Measurements from ENCODE around the gene KRT20.
"Not testable (repeated sequence)": the region's sequence is repeated elsewhere in the genome, so short reads cannot be mapped to it uniquely, and the experiment has no call there.

The KRT20 gene, protein sequence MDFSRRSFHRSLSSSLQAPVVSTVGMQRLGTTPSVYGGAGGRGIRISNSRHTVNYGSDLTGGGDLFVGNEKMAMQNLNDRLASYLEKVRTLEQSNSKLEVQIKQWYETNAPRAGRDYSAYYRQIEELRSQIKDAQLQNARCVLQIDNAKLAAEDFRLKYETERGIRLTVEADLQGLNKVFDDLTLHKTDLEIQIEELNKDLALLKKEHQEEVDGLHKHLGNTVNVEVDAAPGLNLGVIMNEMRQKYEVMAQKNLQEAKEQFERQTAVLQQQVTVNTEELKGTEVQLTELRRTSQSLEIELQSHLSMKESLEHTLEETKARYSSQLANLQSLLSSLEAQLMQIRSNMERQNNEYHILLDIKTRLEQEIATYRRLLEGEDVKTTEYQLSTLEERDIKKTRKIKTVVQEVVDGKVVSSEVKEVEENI
- total RNA-seq, result 0 reads per million in 3 donors

DNA sequence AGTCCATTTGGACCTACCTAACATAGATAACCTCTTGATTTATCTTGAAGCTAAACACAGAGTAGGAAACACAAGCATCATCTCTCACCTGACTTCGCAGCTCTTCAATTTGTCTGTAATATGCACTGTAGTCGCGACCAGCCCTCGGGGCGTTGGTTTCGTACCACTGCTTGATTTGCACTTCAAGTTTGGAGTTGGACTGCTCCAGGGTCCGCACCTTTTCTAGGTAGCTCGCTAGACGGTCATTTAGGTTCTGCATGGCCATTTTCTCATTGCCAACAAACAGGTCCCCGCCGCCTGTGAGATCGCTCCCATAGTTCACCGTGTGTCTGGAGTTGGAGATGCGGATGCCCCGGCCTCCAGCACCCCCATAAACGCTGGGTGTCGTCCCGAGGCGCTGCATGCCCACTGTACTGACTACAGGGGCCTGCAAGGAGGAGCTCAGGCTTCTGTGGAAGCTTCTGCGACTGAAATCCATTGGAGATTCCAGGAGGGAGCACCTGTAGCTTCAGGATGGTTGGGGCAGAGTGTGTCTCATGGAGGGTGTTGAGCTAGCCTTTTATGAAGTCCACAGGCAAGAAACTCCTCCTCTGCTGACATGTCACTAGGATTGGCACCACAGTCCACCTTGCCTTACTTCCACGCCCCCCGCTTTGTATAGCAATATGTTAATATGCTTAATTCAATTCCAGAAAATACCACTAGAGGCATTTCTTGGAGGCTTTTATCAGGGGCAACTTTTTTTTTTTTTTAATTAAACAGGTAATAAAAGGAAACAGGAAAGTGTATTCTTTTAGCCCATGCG, at the start of gene KRT20:
Gene KRT20, minus strand, starts transcription at position 535 of the 805 bp plus-strand sequence. Its CDS starts 57 bp downstream, at position 478.
- Histone ChIP-seq H3K36me3 (ENCODE audit: control insufficient read depth, insufficient read depth, low read length) (no peaks in the 10 kb centered on the region), H3K27me3 (replicated peaks; ENCODE audit: control insufficient read depth, insufficient read depth, low read length, poor library complexity, severe bottlenecking) (no peaks in the 10 kb centered on the region), H3K27ac (ENCODE audit: insufficient read depth, low read length, poor library complexity, severe bottlenecking) (no peak within 1 kb of the TSS), H3K4me1 (ENCODE audit: control insufficient read depth, insufficient read depth, low read length, poor library complexity, severe bottlenecking) (no peaks in the 10 kb centered on the region), H3K4me3 (ENCODE audit: insufficient read depth, low read depth, low read length, poor library complexity, severe bottlenecking) (no peak within 1 kb of the TSS), H3K9me3 (ENCODE audit: control insufficient read depth, low read length) (no peaks in the 10 kb centered on the region)
- DNase-seq, result no peak

DNA sequence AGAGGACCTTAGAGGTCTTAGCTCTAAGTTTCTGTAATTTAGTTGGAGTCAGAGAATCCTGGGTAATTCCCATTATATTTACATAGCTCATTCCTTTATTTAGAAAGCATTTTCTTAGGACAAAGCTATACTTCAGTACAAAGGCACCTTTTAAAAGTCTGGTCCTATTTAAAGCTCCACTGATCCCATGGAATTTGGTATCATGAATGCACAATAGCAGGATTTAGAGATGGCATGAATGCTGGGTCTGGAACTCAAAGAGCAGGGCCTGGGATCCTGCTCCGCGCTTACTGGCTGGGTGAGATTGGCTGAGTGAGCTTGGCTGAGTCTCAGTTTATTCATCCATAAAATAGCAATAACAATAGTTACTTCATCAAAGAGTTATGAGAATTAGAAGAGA, 47.6 kb upstream of the KRT20 start:
- no peak overlapping the region for H3K4me3 ChIP-seq (ENCODE audit: insufficient read depth, low read depth, low read length, poor library complexity, severe bottlenecking)
- H3K36me3 ChIP-seq (ENCODE audit: control insufficient read depth, insufficient read depth, low read length), result no peaks in the 10 kb centered on the region
- no peak overlapping the region for H3K27ac ChIP-seq (ENCODE audit: insufficient read depth, low read length, poor library complexity, severe bottlenecking)
- no peaks in the 10 kb centered on the region for H3K27me3 ChIP-seq (replicated peaks; ENCODE audit: control insufficient read depth, insufficient read depth, low read length, poor library complexity, severe bottlenecking)
- no peaks in the 10 kb centered on the region for H3K4me1 ChIP-seq (ENCODE audit: control insufficient read depth, insufficient read depth, low read length, poor library complexity, severe bottlenecking)
- DNase-seq, result no peak
- no peaks in the 10 kb centered on the region for H3K9me3 ChIP-seq (ENCODE audit: control insufficient read depth, low read length)

DNA sequence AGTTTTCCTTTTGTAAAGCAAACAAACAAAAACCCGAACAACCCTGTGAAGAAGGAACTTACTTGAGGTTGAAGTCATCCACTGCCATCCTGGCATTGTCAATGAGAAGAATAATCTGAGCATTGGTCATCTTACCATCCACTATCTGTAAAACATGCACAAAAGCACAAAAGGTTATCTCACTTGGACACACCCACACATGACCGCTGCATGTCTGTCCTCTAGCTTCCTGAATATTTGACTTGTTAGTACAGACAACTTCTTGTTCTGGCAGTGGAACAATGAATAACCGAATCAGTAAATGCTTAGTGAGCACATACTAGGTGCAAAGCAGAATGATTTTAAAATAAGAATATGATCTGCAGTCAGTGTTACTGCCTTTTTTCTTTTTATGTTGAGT, 46.3 kb upstream of the KRT20 start:
- Histone ChIP-seq H3K4me3 (ENCODE audit: insufficient read depth, low read depth, low read length, poor library complexity, severe bottlenecking) (no peak overlapping the region), H3K27ac (ENCODE audit: insufficient read depth, low read length, poor library complexity, severe bottlenecking) (no peak overlapping the region), H3K27me3 (replicated peaks; ENCODE audit: control insufficient read depth, insufficient read depth, low read length, poor library complexity, severe bottlenecking) (no peaks in the 10 kb centered on the region), H3K36me3 (ENCODE audit: control insufficient read depth, insufficient read depth, low read length) (no peaks in the 10 kb centered on the region), H3K9me3 (ENCODE audit: control insufficient read depth, low read length) (no peaks in the 10 kb centered on the region), H3K4me1 (ENCODE audit: control insufficient read depth, insufficient read depth, low read length, poor library complexity, severe bottlenecking) (no peaks in the 10 kb centered on the region)
- DNase-seq, result no peak

DNA sequence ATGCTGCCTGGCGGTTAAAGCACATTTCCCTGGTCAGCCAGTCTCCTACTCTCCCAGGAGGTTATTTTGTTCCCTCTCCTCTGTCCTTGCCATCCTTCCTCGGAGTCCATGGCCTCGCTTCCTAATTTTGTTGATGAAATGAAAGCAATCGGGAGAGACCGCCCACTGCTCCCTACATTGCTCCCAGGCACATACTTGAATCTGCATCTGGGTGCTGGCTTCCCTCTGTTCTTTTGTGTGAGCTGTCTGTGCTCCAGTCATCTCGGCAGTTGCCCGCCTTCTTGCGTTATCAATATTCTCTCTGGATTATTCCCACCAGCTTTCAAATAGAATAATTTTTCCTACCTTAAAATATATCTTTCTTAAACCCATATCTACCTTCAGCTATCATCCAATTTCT, 41.3 kb upstream of the KRT20 start:
- Histone ChIP-seq H3K36me3 (ENCODE audit: control insufficient read depth, insufficient read depth, low read length) (no peaks in the 10 kb centered on the region), H3K4me3 (ENCODE audit: insufficient read depth, low read depth, low read length, poor library complexity, severe bottlenecking) (no peak overlapping the region), H3K27ac (ENCODE audit: insufficient read depth, low read length, poor library complexity, severe bottlenecking) (no peak overlapping the region), H3K9me3 (ENCODE audit: control insufficient read depth, low read length) (no peaks in the 10 kb centered on the region), H3K4me1 (ENCODE audit: control insufficient read depth, insufficient read depth, low read length, poor library complexity, severe bottlenecking) (no peaks in the 10 kb centered on the region), H3K27me3 (replicated peaks; ENCODE audit: control insufficient read depth, insufficient read depth, low read length, poor library complexity, severe bottlenecking) (no peaks in the 10 kb centered on the region)
- DNase-seq, result no peak

DNA sequence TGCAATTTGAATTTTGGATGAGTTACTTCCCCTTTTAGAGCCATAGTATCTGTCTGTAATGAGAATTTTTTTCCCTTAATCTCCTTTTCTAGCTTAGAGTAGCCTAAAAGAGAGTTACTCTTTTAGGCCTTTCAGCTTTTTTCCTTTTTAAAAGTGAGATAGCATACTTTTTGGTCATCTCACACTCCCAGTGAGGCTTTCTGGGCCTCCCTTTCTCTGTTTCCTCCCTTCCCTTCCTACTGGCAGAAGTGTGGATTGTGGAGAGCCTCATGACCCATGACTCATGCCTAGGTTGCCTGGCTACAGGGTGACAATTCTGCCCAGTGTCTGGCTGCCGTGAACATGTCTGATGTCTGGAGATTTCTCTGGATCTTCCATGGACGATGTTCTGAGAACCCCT, 37.2 kb upstream of the KRT20 start:
- Histone ChIP-seq H3K9me3 (ENCODE audit: control insufficient read depth, low read length) (no peaks in the 10 kb centered on the region), H3K4me3 (ENCODE audit: insufficient read depth, low read depth, low read length, poor library complexity, severe bottlenecking) (no peak overlapping the region), H3K27ac (ENCODE audit: insufficient read depth, low read length, poor library complexity, severe bottlenecking) (no peak overlapping the region), H3K4me1 (ENCODE audit: control insufficient read depth, insufficient read depth, low read length, poor library complexity, severe bottlenecking) (peaks cover 4% of the 10 kb centered on the region), H3K36me3 (ENCODE audit: control insufficient read depth, insufficient read depth, low read length) (no peaks in the 10 kb centered on the region), H3K27me3 (replicated peaks; ENCODE audit: control insufficient read depth, insufficient read depth, low read length, poor library complexity, severe bottlenecking) (no peaks in the 10 kb centered on the region)
- no peak for DNase-seq

DNA sequence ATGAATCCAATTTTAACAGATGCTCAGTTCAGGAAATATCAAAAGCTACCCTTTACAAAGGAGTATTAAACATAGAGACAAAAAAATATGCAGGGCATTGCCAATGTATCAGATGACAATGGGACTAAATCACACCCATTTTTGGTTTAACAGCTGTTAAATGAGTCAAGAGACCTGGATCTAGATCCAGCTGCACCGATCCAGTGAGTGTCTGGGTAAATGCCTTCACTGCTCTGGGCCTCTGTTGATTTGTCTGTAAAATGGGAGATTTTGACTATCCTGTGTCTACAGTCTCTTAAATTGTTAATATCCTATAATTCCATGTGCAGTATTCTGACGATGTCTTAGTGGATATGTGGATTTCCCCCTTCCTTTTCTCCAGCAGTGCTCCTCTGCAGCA, 36.0 kb upstream of the KRT20 start:
- no peak for DNase-seq
- Histone ChIP-seq H3K27me3 (replicated peaks; ENCODE audit: control insufficient read depth, insufficient read depth, low read length, poor library complexity, severe bottlenecking) (no peaks in the 10 kb centered on the region), H3K9me3 (ENCODE audit: control insufficient read depth, low read length) (no peaks in the 10 kb centered on the region), H3K36me3 (ENCODE audit: control insufficient read depth, insufficient read depth, low read length) (no peaks in the 10 kb centered on the region), H3K4me1 (ENCODE audit: control insufficient read depth, insufficient read depth, low read length, poor library complexity, severe bottlenecking) (peaks cover 4% of the 10 kb centered on the region), H3K4me3 (ENCODE audit: insufficient read depth, low read depth, low read length, poor library complexity, severe bottlenecking) (no peak overlapping the region), H3K27ac (ENCODE audit: insufficient read depth, low read length, poor library complexity, severe bottlenecking) (no peak overlapping the region)

DNA sequence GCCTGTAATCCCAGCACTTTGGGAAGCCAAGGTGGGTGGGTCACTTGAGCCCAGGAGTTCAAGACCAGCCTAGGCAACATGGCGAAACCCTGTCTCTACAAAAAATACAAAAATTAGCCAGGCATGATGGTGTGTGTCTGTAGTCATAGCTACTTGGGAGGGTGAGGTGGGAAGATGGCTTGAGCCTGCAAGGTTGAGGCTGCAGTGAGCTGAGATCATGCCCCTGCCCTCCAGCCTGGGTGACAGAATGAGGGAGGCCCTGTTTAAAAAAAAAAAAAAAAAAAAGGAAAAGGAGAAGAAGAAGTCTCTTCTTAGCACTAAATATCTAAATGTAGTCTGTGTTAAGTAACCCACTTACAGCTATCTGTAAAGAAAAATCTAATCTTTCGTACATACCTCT, 32.1 kb upstream of the KRT20 start:
- not testable (repeated sequence) for H3K4me1 ChIP-seq (ENCODE audit: control insufficient read depth, insufficient read depth, low read length, poor library complexity, severe bottlenecking); H3K9me3 ChIP-seq (ENCODE audit: control insufficient read depth, low read length); H3K4me3 ChIP-seq (ENCODE audit: insufficient read depth, low read depth, low read length, poor library complexity, severe bottlenecking); H3K27ac ChIP-seq (ENCODE audit: insufficient read depth, low read length, poor library complexity, severe bottlenecking); H3K36me3 ChIP-seq (ENCODE audit: control insufficient read depth, insufficient read depth, low read length); DNase-seq; H3K27me3 ChIP-seq (replicated peaks; ENCODE audit: control insufficient read depth, insufficient read depth, low read length, poor library complexity, severe bottlenecking)

DNA sequence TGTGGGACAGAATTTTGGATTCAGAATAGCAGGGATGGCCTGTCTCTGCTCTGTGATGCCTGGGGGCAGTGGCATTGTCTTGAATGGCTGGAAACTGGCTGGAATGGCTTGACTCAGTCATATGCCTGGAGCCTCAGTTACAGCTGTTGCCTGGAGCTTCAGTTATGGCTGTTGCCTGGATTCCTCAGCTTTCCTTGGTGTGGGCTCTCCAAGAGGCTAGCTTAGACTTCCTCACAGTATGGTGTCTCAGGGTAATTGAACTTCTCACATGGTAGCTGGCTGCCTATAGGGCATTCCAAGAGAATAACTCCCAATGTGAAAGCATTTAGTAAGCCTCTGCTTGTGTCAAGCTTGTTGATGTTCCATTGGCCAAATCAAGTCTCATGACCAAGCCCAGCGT, 31.3 kb upstream of the KRT20 start:
- Histone ChIP-seq H3K4me3 (ENCODE audit: insufficient read depth, low read depth, low read length, poor library complexity, severe bottlenecking) (no peak overlapping the region), H3K9me3 (ENCODE audit: control insufficient read depth, low read length) (no peaks in the 10 kb centered on the region), H3K27ac (ENCODE audit: insufficient read depth, low read length, poor library complexity, severe bottlenecking) (no peak overlapping the region), H3K36me3 (ENCODE audit: control insufficient read depth, insufficient read depth, low read length) (no peaks in the 10 kb centered on the region), H3K27me3 (replicated peaks; ENCODE audit: control insufficient read depth, insufficient read depth, low read length, poor library complexity, severe bottlenecking) (no peaks in the 10 kb centered on the region), H3K4me1 (ENCODE audit: control insufficient read depth, insufficient read depth, low read length, poor library complexity, severe bottlenecking) (peaks cover 4% of the 10 kb centered on the region)
- DNase-seq, result no peak

DNA sequence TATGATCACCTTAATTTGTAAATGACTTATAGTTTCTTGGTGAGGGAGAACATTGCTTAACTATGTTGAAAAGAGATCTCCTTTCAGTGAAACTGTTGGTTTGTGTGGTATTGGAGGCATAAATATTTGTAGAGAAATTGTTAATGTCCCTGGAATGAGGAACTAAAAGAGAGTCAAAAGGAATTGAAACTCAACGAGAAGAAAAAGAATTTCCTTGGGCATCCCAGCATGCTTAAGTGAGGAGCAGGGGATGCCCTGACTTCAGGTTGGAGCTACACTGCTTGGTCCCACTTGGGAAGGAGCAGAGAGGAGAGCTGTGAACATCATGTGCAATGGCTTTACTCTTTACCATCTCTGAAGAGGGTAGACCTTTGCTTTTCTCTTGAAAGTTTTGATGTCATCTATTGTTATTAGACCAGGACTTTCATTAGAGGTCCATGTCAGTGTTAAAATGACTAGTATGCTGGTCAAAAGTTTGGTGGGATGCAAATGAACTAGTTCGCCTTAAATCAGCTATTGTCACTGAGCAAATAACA, 30.7 kb upstream of the KRT20 start:
- Histone ChIP-seq H3K4me3 (ENCODE audit: insufficient read depth, low read depth, low read length, poor library complexity, severe bottlenecking) (no peak overlapping the region), H3K27me3 (replicated peaks; ENCODE audit: control insufficient read depth, insufficient read depth, low read length, poor library complexity, severe bottlenecking) (no peaks in the 10 kb centered on the region), H3K4me1 (ENCODE audit: control insufficient read depth, insufficient read depth, low read length, poor library complexity, severe bottlenecking) (no peaks in the 10 kb centered on the region), H3K36me3 (ENCODE audit: control insufficient read depth, insufficient read depth, low read length) (no peaks in the 10 kb centered on the region), H3K9me3 (ENCODE audit: control insufficient read depth, low read length) (no peaks in the 10 kb centered on the region), H3K27ac (ENCODE audit: insufficient read depth, low read length, poor library complexity, severe bottlenecking) (no peak overlapping the region)
- DNase-seq, result no peak

DNA sequence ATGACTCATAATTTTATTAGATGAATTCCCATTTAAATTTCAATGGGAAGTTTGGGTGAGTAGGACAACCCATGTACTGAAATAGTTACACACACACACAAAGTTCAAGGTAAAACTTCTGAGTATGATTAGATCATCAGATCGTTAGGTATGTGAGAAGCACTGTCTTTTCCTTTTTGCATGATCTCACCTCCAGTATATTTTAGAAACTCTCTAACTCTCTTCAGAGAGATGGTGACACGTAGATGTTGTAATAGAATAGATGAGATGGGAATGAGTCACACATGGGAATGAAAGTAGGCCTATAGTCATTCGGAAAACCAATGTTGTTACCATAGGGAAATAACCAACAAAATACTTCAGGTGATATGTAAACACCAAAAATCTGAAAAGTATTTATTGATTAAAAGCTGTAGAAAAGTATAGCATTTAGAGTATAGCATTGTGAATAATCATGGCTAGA, 30.2 kb upstream of the KRT20 start:
- Histone ChIP-seq H3K4me1 (ENCODE audit: control insufficient read depth, insufficient read depth, low read length, poor library complexity, severe bottlenecking) (no peaks in the 10 kb centered on the region), H3K4me3 (ENCODE audit: insufficient read depth, low read depth, low read length, poor library complexity, severe bottlenecking) (no peak overlapping the region), H3K27me3 (replicated peaks; ENCODE audit: control insufficient read depth, insufficient read depth, low read length, poor library complexity, severe bottlenecking) (no peaks in the 10 kb centered on the region), H3K9me3 (ENCODE audit: control insufficient read depth, low read length) (no peaks in the 10 kb centered on the region), H3K27ac (ENCODE audit: insufficient read depth, low read length, poor library complexity, severe bottlenecking) (no peak overlapping the region), H3K36me3 (ENCODE audit: control insufficient read depth, insufficient read depth, low read length) (no peaks in the 10 kb centered on the region)
- DNase-seq, result no peak
